GM18508 (cell line): Measurements from ENCODE around the gene MAFG.

Experiments
- ATAC-seq: cut with Tn5 transposase; IDR thresholded peaks from one replicate; pipeline ENCODE4 v1.9.1; 2021; ENCODE audit warnings: moderate number of reproducible peaks; ENCODE audit not compliant: insufficient read depth, unreplicated experiment

Gene MAFG

DNA sequence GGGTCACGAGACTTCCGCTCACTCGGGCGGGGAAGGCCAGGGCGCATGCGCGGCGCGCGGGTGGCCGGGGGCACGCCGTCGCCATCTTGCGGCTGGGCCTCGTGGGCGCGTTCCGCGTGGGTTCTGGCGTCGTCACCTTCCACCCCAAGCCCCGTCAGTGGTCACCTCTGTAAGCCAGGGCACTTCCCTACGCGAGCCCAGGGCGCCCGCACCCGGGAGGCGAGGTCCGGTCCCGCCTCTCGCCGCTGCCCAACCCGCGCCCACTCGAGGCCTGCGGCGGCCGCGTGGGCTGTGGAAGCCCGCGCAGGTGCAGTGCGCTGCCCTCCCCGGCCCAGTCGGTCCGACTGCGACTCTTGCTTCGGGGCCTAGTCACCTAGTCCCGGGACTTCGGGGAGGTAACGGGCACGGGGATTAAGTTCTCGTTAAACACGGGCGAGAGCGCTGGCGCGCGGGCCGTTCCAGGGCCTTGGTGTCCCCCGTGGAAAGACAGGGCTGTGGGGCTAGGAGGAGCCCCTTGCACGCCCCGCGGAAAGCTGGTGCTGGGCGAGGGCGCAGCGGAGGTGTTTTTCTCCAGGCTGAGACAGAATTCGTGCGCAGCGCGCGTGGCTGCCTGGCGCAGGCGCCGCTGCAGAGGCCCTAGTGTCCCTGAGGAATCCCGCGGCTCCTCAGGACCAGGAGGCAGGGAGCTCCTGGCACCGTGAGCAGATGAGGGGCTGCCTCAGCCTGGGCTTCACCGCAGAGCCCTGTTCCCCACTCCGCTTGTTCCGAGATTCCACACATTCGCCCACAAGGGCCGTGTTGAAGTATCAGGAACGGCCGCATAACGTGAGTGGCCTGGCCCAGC lies 55.9 kb downstream of the MAFG start:
- no peak for ATAC-seq

DNA sequence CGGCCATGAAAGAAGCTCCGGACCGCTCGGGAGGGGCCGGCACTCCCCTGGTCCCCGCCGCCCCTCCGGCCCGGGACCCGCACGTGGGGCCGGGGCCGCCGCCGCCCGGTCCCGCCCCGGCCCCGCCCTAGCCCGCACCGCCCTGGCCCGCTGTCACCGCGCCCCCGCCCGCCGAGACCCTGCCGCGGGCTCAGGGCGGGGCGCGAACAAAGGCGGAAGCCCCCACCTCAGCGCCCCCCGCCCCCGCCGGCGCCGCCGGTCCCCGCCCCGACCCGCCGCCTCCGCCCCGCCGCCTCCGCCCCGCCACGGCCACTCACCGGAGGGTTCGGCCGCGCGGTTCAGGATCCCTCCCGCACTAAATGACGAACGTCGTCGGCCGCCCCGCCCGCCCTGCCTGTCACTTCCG lies 56.6 kb downstream of the MAFG start, which contains the start of gene ARHGDIA:
Gene ARHGDIA, minus strand, starts transcription at position 357 of the 406 bp plus-strand sequence. CDS start 1,407 bp downstream, outside the sequence.
- ATAC-seq = no peak

DNA sequence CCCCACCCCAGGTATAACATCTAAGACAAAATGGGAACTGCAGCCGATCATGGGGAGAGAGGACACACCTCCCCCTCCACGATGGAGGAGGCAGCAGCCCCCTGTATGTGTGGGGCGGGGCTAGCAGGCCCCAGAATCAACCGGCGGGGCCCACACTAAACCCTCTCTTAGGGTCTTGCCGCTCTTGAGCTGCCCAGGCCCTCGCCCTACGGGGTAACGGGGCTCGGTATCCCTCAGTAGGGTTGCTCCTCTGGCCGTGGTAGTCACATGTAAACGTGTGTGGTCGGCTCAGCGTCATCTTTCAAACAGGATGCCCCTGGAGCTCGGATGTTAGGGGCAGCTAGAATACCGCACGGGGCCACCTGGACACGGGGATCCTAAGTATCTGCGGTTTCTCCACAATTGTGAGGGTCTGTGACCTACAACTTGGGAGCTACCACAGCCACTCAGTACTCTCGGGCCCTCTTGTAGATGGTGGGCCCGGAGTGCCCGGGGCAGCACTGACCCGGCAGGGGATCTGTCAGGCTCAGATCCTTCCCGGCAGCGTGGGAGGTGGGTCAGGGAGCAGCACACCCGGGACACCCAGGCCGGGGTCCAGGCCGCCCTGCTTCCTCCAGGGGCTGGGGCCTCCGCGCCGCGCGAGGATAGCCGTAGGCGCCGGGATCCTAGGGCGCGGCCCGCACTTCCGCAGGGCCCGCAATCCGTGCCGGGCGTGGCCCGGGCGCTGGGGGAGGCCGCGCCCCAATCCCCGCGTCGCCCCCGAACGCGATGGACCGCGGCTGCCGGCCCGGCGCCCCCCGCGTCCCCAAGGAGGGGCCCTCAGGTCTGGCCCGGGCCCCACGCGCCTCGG lies 57.2 kb downstream of the MAFG start:
- ATAC-seq = no peak

DNA sequence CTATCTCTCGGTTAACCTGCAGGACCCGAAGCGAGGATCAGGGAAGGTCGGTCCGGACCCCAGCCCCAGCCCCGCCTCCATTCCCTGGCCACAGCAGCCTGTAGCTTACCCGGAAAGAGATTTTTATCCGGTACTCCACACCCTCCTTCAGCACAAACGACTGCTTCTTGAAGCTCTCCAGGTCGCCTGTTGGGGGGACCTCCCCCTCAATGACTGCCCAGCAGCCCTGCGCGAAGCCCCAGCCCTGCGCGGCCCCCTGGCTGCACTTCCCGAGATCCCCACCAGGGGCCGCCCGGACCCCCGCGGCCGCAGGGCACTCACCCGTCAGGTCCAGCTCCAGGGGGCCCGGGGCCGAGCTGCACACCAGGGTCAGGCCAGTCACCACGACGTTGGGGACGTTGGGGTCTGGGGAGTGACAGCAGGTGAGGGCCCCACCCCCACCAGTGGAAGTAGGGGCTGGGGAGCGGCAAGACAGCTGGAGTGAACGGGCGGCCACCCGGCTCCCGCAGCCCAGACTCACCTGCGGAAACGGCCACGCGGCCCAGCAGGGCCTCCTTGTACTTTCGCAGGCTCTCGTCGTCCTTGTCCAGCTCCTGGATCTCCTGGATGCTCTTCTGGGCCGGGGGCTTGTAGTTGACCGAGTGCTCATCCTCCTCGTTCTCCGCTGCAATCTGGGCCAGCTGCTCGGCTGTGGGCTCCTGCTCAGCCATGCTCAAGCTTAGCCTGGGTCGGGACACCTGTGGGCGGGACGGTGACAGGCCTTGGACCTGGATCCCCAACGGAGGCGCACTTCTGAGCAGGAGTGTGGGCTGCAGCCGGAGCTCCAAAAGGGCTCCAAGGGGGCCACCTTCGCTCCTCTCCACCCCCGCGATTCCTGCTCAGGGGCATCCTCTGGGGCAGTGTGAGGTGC lies 58.1 kb downstream of the MAFG start:
- no peak for ATAC-seq

DNA sequence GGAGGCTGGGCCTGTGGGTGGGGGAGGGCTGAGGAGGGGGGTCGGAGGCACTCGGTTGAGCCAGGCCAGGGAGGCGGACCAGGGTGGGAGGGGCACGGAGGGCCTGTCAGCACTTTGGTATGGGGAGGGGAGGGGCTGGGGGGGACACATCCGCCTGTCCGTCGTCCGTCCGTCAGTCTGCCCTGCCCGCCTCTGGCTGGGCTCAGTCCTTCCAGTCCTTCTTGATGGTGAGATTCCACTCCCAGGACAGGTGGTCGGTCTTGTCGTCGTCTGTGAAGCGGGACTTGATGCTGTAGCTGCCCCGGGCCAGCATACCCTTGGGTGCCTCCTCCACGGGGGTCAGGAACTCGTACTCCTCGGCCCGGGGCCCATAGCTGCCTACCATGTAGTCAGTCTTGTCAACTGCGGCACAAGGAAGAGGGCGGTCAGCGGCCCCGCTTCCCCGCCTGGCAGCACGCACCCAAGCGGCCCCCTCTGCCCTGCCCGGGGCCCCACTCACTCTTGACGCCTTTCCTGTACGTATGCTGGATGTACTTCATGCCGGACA lies 58.8 kb downstream of the MAFG start:
- ATAC-seq = no peak
